GM21526 (cell line): ENCODE measurements around the gene ATP6V0B.
A peak's percentile ranks its signal among the peaks of the same experiment; 100 is the strongest.

Experiments used
- ATAC-seq: cut with Tn5 transposase; IDR thresholded peaks from one replicate; pipeline ENCODE4 v1.9.1; 2021; ENCODE audit warnings: moderate library complexity; ENCODE audit not compliant: unreplicated experiment, low FRiP score

ATP6V0B gene

GRCh38 chr1:43982241-43982640 is 7.5 kb downstream of the ATP6V0B start:
- no peak for ATAC-seq

DNA sequence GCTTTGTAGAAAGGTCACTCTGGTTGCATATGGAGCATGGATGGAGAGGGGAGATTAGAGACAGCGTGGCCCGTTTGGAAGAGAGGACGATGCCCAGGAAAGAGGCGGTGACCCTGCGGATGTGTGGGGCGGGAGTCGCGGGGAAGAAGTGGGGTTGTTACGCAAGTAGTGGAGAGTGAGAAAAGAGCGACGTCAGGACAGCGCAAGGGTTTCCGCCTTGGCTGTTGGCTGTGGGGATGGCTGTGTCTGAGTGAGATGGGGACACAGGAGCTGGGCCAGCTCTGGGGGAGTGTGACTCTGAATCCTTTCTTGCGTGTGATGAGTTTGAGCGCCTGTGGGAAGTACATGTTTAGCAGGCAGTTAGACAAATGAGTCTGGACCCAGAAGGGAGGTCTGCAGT is 8.0 kb downstream of the ATP6V0B start:
- ATAC-seq, result no peak

DNA sequence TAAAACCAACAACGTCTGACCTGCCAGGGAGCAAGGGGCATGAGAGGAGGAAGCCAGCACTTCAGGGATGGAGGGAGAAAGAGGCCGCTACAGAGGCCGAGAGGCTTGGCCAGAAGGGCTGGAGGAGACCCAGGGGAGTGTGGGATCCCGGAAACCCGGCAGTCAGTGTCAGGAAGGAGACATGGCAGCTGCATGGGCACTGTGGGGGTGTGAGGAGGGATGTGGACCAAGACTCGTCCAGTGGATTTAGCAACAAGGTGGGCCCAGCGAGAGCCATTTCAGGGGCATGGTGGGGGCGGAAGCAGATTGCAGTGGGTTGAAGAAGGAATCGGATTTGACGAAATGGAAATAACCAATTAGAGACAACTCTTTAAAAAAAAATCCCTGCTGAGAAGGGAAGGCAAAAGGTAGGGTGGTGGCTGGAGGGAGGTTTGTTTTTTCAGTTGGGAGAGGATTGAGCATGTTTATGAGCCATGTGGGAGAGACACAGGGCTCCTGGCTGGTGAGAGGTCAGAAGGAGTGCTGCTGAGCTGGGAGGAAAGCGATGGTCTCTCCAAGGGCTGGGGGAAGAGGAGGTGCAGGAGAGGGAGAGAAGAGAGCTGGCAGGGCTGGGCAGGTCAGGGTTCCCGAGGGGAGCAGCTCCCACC is 8.6 kb downstream of the ATP6V0B start:
- ATAC-seq, result no peak

GRCh38 chr1:43984855-43985254 is 10.1 kb downstream of the ATP6V0B start:
- no peak for ATAC-seq

DNA sequence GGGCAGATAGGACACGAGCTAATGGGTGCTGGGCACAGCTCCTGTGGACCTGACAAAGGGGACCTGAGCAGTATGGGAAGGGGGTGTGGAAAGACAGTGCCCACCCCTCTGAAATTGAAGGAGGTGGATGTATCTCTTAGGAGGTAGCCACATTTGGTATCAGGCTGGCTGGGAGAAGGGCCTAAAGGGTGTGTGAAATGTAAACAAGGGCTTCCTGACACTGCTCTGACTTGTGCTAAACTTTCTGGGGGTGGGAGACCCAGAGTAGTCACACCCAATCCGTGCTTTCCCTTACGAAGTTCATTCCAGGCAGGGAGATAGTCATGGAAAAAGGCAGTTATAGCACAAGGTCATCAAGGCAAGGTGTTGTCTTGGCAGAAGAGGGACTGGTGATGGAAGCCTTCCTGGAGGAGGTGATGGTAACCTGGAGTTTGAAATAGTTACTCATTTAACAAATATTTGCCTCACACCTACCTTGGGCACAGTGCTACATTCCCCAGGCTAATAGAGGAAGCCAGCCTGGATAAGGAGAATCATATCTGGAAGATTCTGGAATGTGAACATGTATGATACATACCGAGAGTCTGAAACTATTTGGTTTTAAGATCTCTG is 11.3 kb downstream of the ATP6V0B start:
- no peak for ATAC-seq

DNA sequence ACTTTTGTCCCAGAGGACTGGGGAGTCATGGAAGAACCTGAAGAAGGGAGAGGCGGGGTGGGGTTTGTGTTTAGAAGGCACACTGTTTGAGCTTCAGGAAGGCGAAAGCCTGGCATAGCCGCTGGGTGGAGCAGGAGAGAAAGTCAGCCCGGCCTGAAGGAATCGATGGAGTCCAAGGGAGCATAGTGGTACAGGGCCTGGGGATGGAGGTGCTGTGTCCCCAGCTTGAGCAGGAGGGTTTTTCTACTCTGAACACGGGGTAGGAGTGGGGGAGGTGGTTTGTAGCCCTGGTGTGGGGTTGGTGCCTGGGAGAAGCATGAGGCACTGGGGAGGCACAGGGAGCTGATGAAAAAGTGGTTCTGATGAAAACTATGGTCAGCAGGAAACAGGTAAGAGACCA is 12.0 kb downstream of the ATP6V0B start:
- no peak for ATAC-seq

DNA sequence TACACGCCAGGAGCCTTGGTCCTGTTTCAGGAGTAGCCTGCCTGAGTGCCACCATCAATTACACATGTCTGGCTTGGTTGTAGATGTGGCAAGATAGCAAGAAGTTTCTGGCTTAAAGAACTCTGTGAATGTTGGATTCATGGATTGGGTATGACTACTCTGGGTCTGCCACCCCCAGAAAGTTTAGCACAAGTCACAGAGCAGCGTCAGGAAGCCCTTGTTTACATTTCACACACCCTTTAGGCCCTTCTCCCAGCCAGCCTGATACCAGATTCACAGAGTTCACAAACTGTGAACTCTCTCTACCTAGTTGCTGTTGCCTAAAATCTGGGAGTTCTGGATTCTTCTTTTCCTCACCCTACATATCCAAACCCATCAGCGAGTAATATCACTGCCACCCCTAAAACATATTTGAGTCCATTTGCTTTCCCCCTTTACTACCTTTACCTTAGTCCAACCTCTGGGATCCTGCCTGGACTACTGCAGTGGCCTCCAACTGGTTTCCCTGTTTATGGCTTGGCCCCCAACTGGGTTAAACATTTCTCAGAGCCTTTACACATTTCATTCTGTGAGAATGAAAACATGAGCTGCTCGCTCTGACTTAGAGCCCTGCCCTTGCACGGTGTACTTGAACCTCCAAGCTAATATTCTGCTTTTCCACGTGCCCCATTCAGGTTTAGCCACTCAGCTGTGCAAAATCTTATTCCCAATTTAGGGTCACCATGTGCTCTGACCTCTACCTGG is 12.6 kb downstream of the ATP6V0B start:
- no peak for ATAC-seq

DNA sequence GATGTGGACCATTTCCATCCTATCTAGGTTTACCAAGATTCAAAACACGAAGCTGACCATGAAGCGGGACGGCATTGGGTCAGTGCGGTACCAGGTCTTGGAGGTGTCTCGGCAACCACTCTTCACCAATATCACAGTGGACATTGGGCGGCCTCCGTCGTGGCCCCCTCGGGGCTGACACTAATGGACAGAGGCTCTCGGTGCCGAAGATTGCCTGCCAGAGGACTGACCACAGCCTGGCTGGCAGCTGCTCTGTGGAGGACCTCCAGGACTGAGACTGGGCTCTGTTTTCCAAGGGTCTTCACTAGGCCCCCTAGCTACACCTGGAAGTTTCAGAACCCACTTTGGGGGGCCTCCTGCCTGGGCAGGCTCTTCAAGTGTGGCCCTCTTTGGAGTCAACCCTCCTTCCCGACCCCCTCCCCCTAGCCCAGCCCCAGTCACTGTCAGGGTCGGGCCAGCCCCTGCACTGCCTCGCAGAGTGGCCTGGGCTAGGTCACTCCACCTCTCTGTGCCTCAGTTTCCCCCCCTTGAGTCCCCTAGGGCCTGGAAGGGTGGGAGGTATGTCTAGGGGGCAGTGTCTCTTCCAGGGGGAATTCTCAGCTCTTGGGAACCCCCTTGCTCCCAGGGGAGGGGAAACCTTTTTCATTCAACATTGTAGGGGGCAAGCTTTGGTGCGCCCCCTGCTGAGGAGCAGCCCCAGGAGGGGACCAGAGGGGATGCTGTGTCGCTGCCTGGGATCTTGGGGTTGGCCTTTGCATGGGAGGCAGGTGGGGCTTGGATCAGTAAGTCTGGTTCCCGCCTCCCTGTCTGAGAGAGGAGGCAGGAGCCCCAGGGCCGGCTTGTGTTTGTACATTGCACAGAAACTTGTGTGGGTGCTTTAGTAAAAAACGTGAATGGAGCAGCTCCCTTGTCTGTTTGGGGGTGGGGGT is 15.8 kb downstream of the ATP6V0B start:
- no peak for ATAC-seq

GRCh38 chr1:43991200-43991475 is 16.4 kb downstream of the ATP6V0B start:
- peak; percentile 6 for ATAC-seq

GRCh38 chr1:43991476-43992231 is 16.9 kb downstream of the ATP6V0B start, which contains the start of gene CCDC24:
Gene CCDC24, plus strand, starts transcription at chr1:43991599. Its CDS starts 280 bp downstream, at chr1:43991879.
- ATAC-seq, result peak; percentile 60

DNA sequence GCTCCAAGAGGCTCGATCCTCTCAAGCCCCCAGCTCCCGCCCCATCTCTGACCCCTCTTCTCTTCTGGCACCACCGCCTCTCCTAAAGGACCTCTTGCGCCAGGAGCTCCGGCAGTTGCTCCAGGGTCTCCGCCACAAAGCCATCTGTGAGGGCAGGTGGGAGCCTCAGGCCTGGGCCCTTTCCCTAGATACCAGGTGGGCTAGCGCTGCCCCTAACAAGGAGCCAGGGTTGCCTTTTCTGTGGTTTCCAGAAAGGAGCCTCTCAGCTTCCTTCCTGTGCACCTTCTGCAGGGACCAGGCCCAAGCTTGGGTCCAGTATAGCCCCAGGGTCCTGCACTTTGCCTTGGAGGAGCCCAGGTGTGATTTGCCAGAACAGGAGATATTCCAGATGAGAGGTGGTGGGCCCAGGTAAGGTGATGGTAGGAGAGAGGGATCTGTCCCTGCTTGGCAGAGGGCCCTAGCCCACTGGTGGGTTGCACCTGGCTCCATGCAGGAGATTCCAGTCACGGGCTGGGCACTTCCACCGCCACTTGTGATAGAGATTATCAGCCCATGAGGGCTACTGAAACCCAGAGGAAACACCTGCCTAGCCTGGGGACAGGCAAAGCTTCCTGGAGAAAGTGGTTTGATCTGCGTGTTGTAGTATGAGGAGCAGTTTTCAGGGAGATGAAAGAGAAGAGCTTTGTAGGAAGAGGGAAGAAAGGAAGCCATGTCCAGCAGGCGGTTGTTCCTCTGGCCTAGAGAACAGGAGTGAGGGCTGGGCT is 17.7 kb downstream of the ATP6V0B start:
- no peak for ATAC-seq

GRCh38 chr1:43993206-43993914 is 18.6 kb downstream of the ATP6V0B start:
- ATAC-seq, result no peak

DNA sequence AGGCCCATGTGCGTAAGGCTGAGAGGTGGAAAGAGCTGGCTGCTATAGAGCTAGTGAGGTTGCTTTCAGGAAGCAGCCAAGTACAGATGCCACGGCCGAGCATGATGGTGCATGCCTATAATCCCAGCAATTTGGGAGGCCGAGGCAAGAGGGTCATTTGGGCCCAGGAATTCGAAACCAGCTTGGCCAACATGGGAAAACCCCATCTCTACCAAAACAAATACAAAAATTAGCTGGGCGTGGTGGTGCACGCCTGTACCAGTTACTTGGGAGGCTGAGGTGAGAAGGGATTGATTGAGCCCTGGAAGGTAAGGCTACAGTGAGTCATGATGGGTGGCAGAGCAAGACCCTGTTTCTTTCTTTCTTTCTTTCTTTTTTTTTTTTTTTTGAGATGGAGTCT is 19.3 kb downstream of the ATP6V0B start:
- no peak for ATAC-seq

- no peak for ATAC-seq
These were observed 20.3 kb downstream of the ATP6V0B start for GRCh38 chr1:43994794-43995790.

GRCh38 chr1:43995984-43996732 is 21.4 kb downstream of the ATP6V0B start:
- no peak for ATAC-seq

DNA sequence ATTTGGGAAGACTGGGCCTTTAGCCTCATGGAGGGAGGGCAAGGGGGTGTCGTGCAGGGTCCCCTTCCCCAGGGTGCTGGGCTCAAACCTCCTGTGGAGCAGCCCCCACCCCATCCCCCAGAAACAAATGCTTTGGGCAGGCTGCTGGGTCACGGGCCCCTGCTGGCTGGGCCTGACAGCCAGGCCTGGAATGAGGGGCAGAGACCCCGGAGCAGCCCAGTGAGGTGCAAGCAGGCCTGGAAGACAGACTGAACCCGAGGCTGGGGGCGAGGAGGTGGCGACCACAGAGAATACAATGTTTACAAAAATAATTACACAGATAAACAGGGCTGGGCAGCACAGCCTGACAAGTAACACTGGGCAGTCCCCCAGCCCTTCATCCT is 22.0 kb downstream of the ATP6V0B start:
- ATAC-seq, result no peak
